ENCODE data around the gene C19orf18. TPM values are rescaled to one million over a fixed set of nuclear protein-coding genes. Genes with fewer than 3 reads are reported as not detected.

The C19orf18 gene
- total RNA-seq, 1 donor from 2014 or later: 0.82 TPM

DNA sequence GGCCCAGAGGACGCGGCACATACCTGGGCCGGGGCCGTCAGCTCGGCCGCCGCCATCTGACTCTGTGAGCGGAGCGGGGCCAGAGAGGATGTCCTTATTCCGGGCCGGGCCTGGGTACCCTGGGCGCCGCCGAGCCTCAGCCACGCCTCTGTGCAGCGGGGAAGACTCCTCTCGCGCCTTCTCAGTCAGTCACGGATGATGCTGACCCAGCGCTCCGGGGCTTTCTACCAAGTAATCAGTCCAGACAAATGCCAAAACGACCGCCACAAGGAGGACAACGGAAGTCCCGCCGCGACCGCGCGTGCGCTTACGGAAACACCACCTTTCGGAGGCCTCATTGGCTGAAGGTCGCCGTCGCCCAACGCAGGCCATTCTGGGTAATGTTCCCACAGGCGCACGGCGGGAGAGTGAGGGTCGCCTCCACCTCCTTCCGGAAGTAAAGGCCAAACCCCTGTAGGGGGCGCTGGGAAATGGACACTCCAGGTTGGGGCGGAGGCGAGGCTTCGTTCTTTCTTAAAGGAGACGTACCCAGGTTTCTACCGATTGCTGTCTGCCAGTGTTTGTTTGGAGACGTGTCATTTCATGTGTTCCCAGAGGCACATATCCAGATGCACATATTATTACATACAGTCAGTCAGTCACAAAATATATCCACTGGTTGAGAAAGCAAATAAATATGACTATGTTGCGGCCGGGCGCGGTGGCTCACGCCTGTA lies 26.8 kb downstream of the C19orf18 start, which contains the start of gene ZNF256:
Gene ZNF256, minus strand, starts transcription at position 288 of the 716 bp plus-strand sequence. Its CDS starts 232 bp downstream, at position 56.
- DNase-seq: peak; percentile 99

DNA sequence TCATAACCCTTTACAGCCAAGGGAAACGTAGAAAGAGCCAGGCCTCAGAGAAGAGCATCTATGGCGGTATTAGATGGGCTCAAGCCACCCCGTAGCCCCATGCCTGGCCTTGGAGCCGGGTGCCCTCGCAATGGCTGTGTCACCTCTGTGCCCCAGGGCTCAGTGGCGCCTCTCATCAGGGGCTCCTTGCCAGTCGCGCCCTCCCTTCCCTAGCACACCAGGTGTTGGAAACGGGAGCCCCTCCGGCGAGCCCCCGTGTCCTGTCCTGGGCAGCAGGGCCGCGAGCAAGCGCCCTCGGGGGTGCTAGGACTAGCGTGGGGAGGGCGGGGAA lies 27.3 kb downstream of the C19orf18 start:
- DNase-seq: no peak

DNA sequence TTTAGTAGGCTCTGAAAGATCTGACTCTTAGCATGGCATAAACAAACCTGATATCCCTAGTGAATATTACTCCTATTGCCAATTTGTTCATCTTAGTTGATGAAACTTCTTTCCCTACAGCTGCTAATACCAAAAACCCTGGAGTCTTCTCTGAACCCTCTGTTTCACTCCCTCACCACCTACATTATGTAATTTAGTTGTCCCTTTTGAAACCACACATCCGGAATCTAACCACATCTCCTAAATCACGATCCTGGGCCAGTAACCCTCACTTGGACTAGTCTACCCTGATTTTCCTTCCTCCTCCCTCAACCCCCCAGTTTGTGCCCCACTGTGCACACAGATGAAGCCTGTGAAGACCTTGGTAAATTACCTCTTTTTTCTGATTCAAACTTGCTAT lies 28.0 kb downstream of the C19orf18 start:
- no peak for DNase-seq

DNA sequence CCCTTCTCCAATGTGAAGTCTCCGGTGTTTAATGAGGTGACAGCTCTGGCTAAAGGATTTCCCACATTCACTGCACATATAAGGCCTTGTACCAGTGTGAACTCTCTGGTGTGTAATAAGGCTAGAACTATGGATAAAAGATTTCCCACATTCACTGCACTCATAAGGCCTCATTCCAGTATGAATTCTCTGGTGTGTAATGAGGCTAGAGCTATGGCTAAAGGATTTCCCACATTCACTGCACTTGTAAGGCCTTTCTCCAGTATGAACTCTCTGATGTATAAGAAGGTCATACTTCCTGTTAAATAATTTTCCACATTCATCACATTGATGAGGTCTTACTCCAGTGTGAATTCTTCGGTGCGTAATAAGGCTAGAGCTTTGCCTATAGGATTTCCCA lies 32.7 kb downstream of the C19orf18 start:
- DNase-seq: no peak

GRCh38 chr19:57935731-57936130 lies 38.6 kb downstream of the C19orf18 start:
- no peak for DNase-seq

GRCh38 chr19:57934820-57935665 lies 39.3 kb downstream of the C19orf18 start, which contains the start of gene ZNF418:
ZNF418 (minus strand) TSS chr19:57935402; CDS start chr19:57933822, 1,580 bp downstream.
- DNase-seq: peak; percentile 93

GRCh38 chr19:57927587-57927986 lies 46.7 kb downstream of the C19orf18 start:
- DNase-seq: no peak

DNA sequence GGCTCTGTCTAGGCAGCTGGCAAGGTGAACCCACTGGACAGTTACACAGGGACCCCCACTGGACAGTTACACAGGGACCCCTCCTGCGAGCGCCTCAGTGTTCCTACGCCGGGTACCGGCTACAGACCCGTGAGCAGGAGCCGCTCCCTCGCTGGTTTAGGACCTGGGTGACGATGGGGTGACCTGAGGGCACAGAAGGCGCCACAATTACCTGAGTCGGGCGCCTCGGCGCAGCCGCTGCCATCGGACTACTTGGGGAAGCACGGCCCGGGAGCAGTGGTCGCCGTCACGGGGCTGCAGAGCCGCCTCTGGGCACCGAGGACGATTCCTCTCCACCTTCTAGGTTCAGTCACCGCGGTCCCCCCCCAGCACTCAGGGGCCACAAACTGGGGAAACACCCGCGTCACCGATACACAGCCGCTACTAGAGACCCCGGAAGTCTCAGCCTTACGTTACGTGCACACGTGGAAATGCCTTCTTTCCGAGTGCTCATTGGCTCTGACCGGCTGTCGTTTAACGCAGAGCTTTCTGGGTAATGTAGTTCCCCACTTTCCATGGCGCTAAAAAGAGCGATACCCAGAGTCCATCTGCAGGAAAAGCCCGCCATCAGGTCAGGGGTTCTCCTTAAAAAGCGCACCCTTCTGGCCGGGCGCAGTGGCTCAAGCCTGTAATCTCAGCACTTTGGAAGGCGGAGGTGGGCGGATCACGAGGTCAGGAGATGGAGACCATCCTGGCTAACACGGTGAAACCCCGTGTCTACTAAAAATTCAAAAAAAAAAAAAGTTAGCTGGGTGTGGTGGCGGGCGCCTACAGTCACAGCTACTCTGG lies 58.0 kb downstream of the C19orf18 start, which contains the start of gene ZNF417:
Gene ZNF417, minus strand, starts transcription at position 425 of the 828 bp plus-strand sequence. Its CDS starts 181 bp downstream, at position 244.
- peak; percentile 98 for DNase-seq

DNA sequence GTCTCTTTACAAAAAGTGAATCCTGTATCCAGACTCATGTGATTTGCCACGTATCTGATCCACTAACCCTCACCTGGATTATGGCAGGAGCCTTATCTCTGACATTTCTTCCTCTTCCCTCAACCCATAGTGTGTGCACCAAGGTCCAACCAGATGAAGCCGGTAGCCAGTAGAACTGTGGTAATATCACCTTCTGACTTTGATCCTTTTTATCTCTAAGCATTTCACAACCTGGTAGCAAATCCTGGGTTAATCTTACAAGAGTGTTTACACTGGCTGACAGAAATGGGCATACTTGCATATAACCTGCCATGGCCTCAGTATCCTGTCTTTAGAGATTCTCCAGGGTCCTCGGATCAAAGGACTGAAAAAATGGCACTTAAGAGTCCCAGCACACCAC lies 59.8 kb downstream of the C19orf18 start:
- DNase-seq: no peak

Other genes starting within 250 kb of the C19orf18 start
- 8.4 TPM for gene ZNF671, start 246.9 kb downstream of the C19orf18 start, total RNA-seq
- 22.4 TPM for gene ZNF776, start 227.7 kb downstream of the C19orf18 start, total RNA-seq
- gene ZNF586, start 204.9 kb downstream of the C19orf18 start, total RNA-seq: 29.4 TPM
- 5.7 TPM for gene ZNF552, start 159.6 kb downstream of the C19orf18 start, total RNA-seq
- gene ZNF587B, start 144.2 kb downstream of the C19orf18 start, total RNA-seq: 14.5 TPM
- gene ZNF587, start 124.7 kb downstream of the C19orf18 start, total RNA-seq: 25.0 TPM
- 11.2 TPM for gene ZNF814, start 85.5 kb downstream of the C19orf18 start, total RNA-seq
- 24.7 TPM for gene ZNF417, start 57.9 kb downstream of the C19orf18 start, total RNA-seq
- 15.8 TPM for gene ZNF418, start 39.1 kb downstream of the C19orf18 start, total RNA-seq
- gene ZNF256, start 26.8 kb downstream of the C19orf18 start, total RNA-seq: 12.1 TPM
- gene ZNF606, start 28.3 kb upstream of the C19orf18 start, total RNA-seq: 28.5 TPM
- not detected for gene ZSCAN1, start 59.5 kb upstream of the C19orf18 start, total RNA-seq
- 11.3 TPM for gene ZNF135, start 84.7 kb upstream of the C19orf18 start, total RNA-seq
- gene ZSCAN18, start 123.7 kb upstream of the C19orf18 start, total RNA-seq: 100 TPM
- gene ZNF329, start 176.3 kb upstream of the C19orf18 start, total RNA-seq: 20.9 TPM
- 16.5 TPM for gene ZNF274, start 208.5 kb upstream of the C19orf18 start, total RNA-seq

Data from tongue (tissue), 2 donors.